Dermis blood vessel endothelial cell (primary cell): Measurements from ENCODE around the gene KRT80. TPM values are rescaled to one million over a fixed set of nuclear protein-coding genes. Genes with fewer than 3 reads are reported as not detected.
A peak's percentile ranks its signal among the peaks of the same experiment; 100 is the strongest.

Experiments
- DNase-seq: peaks from one replicate; pipeline ENCODE4 v3.0.0; 2010
- total RNA-seq: library from RNA; depleted of rRNA; stranded (reverse); fragments of >200 nt; gene quantifications from 2 replicates; pipeline ENCODE4 v1.2.3, GENCODE V29; 2014

The KRT80 gene
- total RNA-seq, 1 donor from 2014 or later = 0.17 TPM

DNA sequence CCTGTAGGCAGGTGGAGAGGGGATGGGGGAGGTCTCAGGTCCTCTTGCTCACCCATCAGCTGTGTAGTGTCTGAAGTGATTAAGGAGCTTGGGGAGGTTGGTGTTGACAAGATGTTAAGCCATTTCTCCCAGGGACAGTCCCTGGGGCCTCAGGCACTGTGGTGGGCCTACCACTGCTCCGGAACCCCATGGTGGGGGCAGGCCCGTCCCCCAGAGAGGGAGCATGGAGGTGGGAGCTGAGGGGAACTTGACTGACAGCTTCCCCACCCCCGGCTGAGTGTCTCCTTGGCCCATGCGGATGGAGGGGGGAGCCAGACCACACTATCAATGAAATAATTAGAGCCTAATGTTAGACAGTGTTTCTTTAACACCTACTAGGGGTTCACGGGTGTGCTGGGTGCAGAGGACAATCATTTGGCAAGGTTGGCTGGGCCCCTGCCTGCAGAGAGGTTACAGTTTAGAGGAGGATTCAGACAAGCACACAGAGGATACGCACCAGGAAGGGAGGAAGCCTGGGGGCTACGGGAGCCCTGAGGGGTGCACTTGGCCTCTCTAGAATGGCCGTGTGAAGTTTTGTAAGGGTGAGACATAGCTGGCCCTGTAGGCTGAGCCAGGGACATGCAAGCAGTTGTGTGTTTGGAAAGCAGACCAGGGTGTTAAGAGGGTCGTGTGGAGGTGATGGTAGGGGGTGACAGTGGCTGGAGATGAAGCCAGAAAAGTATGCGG is 19.3 kb upstream of the KRT80 start:
- no peak for DNase-seq

DNA sequence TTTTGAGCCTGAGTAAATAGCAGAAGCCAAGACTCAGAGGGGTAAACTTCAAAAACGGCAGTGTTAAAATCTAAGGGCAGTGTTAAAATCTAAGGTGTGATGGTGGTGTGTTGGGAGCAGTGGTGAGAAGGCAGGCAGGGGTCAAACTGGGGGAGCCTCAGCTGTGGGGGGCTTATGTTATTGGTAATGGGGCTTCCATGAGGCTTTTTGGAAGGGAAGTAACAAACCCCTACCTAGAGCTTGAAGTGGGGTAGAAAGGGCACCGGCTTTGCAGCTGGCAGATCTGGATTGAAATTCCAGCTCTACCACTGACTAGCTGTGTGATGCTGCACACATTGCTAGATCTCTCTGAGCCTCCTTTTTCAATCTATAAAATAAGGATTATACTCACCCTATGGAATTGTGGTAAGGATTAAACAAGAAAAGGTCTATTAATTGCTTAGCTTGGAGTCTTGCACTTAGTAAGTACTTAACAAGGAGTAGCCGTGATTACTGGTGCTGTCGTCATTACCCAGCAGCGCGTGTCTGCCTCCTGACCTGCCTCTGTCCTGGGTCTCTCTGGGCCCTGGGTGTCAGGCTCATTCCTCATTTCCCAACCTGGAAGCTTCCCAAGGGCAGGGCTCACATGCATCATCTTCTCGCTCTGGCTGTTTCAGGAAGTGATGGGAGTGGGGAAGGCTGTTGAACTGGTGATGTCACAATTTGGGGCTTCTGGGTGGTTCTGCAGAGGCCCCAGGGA is 18.5 kb upstream of the KRT80 start:
- peak; percentile 39 for DNase-seq

DNA sequence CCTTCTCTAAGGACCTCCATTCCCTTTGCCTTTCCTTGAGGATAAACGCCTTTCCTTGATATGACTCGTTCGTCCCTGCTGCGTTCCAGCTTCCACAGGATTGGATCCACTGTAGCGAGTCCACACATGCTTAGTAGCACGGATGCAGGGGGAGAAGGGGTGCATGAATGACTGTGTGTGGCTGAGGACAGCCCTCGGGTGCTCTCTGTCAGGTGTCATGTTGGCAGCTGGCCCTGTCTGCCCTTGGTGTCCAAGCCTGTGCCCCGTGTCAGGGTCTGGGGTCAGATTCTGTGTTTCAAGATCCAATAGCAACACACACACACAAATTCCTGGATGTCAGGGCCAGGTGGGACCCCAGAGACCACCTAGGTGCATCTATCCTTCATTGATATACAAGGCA is 17.5 kb upstream of the KRT80 start:
- no peak for DNase-seq

DNA sequence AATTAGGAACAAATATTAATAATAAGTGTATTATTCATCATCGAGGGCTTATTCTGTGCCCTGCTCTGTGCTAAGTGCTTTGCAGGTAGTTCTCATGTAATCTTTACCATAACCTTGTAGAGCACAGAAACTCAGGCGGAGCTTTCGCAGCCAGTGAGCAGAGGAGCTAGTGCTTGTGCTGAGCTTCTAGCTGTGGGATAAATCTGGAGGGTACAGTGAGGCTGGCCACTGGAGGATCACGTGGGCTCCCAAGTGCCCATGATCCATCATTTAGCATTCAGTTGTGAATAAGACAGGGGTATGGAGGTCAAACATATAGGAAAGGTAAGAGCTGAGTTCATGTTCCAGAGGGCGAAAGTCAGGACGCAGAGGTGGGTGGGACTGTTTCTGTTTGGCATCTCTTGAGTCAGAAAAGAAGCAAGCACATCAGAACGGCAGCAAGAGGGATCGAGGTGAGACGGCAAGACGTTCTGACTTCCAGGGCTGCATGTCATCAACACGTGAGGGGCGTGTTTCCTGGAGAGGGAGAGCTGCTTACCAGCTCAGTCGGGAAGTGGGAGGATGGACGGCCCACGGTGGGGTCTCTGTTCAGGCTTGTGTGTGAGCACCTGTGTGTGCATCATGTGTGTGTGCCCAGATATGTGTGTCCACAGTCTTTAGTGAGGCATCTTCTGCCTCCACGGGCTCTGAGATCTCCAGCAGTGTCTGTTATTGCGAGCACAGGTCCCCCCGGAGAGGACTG is 16.8 kb upstream of the KRT80 start:
- DNase-seq = no peak

- peak; percentile 71 for DNase-seq
Measured at GRCh38 chr12:52207895-52208294, 16.1 kb upstream of the KRT80 start.

DNA sequence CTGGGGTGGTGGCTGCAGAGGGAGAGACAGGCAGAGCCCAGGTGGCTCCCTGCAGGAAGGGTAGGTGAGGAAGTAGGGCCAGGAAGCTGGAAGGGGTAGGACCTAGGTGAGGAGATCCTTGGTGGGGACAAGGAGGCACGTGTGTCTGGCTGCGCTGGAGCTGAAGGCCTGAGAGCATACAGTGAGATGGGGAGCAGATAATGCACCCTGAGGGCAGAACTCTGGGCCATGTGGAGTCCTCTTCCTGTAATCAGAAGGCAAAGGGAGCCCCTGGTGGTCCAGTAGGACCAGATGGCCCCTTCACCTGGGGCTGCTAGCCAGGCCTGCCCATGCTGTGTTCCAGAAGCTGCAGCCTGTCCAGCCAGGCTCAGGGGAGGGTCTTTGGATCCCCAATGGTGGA is 15.3 kb upstream of the KRT80 start:
- DNase-seq = no peak

DNA sequence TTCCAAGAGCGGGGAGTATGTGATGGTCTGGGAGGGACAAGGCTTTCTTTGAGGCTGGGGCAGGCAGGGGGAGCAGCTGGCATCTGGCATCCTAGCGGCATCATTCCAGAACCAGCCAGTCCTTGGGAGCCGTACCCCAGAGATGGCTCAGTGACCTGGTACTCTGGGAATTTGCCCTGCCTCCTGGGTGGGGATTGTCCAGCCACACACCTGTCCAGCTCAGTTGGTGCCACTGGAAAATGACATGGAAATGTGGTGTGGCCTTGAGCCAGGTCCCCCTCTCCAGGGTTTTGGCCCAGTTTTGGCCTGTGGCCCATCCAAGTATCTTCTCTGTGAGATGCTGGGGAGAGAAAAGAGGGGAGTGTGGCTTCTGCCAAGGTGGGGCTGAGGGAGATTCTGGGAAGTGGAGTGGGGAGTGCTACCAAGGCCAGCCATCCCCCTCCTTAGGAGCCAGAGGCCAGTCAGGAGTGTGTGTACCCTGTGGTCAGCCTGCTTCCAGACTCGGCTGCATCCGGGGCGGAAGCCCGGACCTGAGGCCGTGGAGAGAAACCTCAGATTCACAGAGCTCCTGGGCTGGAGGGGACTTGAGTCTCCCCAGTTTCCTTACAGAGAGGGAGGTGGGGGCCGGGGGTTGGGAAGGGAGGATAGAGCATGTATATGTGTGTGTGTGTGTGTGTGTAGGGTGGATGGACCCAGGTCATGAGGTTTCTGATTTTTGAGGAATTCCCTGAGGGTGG is 14.7 kb upstream of the KRT80 start:
- no peak for DNase-seq

DNA sequence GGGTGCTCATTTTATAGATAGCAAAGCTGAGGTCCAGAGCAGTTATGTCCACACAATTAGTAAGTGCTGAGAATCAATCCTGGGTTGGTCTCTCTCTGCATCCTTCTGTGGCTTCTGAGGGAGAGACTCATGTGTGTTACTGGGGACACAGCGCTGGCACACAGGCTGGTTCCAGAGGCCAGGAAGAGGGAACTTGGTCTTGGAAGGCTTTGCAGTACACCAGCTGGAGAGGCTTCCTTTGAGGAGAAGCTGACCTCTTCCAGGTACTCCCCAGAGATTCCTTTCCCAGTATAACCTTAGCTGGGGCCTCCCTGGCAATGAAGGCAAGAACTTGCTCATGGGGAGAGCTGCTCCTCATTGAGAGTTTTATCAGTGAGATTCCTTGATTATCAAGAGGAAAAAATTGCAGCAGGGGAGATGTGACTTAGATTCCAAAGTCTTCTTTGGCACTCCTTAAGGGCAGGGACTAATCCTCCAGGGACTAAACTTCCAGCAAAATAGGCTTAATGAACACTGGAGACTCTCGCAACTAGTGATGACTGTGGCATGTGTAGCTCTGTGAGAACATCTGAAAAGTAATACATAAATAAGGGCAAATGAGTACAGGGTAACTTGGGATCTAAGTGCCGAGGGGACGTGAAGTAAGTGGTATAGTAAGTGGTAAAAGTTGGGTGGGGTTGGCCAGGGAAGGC is 13.9 kb upstream of the KRT80 start:
- no peak for DNase-seq

DNA sequence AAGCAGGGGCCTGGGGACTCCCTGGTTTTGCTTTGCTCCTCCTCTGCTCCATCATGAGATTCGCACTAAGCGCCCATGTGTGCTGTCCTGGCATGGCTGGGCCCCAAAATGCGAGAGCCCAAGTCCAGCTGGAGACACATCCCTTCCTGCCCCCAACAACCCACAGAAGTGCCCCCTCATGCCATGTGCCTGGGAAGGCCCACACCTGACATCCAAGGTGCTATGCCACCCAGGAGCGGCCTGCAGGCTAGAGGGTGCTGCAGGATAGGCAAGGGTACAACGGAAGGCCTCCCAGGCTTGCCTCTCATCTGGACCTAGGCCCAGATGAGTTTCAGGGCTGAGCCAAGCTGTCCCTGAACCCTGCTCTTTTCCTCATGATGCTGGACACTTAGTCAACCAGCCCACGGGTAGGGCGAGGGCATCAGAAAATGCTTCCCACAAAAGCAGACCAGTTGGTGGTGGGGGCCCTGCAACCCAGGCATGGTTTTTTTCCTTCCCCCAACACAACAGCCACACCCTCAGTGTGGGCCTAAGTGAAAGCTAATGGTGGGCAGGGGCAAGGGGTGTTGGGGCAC is 13.2 kb upstream of the KRT80 start:
- DNase-seq = no peak

- DNase-seq = no peak
Measured at GRCh38 chr12:52204095-52204930, 12.5 kb upstream of the KRT80 start.

DNA sequence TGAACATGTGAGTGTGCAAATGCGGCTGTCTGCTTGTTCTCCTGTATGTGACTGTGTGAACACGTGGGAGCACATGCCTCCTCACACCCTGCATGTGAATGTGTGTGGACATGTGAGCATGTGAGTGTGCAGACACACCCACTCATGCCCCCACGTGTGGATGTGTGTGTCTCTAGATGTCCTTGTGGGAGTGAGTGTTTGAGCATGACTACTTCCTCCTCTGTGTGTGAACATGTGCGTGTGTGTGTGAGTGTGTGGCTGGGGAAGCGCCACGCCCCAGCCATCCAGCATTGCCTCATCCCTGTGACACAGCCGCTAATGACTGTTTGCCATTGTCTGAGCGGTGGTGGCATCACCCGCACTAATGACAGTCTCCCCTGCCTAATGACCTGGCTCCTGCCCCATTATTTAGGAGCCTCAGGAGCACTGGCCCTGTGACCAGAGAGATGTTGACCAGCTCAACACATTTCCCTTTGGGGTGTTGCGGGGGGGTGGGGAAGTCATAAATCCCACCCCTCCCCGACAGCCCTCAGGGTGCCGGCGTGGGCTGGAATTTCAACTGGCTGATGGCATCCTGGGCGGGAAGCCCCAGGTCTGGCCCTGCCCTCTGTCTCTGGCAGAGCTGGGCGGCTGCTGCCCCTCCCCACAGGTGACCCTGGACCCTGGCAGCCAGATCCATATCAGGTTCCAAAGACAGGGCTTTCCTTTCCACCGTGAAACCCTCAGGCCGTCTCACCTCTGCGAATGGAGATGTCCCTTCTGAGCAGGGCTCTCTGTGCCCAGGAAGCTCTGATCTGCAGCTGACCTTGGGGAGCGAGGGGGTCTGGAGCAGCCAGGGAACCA is 11.5 kb upstream of the KRT80 start:
- DNase-seq = peak; percentile 78

GRCh38 chr12:52202361-52203078 is 10.7 kb upstream of the KRT80 start:
- peak; percentile 32 for DNase-seq

- DNase-seq = no peak
Measured at GRCh38 chr12:52201451-52201839, 9.6 kb upstream of the KRT80 start.

- DNase-seq = no peak
Measured at GRCh38 chr12:52200781-52201450, 9.1 kb upstream of the KRT80 start.

- no peak for DNase-seq
Measured at GRCh38 chr12:52200086-52200780, 8.4 kb upstream of the KRT80 start.

GRCh38 chr12:52199294-52199919 is 7.6 kb upstream of the KRT80 start:
- no peak for DNase-seq

GRCh38 chr12:52198454-52199215 is 6.8 kb upstream of the KRT80 start:
- DNase-seq = no peak
